GM23248 (cell line): Measurements from ENCODE around the gene SKA3.
"Not testable (repeated sequence)": the region's sequence is repeated elsewhere in the genome, so short reads cannot be mapped to it uniquely, and the experiment has no call there.

Experiments
- EZH2 ChIP-seq: fragments of 200-600 bp; sonication (generic); IDR thresholded peaks from 2 replicates; pipeline ENCODE4 v1.6.1; 2018; ENCODE audit warnings: antibody characterized with exemption, mild to moderate bottlenecking; ENCODE audit not compliant: insufficient read depth, poor library complexity, severe bottlenecking
- EZH2phosphoT487 ChIP-seq: fragments of 200-600 bp; sonication (generic); IDR thresholded peaks from 2 replicates; pipeline ENCODE4 v1.6.1; 2018; ENCODE audit warnings: antibody characterized with exemption, moderate library complexity, mild to moderate bottlenecking, low read depth; ENCODE audit not compliant: insufficient read depth

- not testable (repeated sequence) for TF ChIP-seq EZH2, EZH2phosphoT487
Observed at GRCh38 chr13:21165606-21166005, 10.7 kb downstream of the SKA3 start.
